Measurements from ENCODE around the gene NSMCE1. TPM values are rescaled to one million over a fixed set of nuclear protein-coding genes. Genes with fewer than 3 reads are reported as not detected.
"Not testable (repeated sequence)": the region's sequence is repeated elsewhere in the genome, so short reads cannot be mapped to it uniquely, and the experiment has no call there.

The NSMCE1 gene
- total and polyA plus RNA-seq, 5 donors: 27.3 to 40.1 (median 29.9) TPM

DNA sequence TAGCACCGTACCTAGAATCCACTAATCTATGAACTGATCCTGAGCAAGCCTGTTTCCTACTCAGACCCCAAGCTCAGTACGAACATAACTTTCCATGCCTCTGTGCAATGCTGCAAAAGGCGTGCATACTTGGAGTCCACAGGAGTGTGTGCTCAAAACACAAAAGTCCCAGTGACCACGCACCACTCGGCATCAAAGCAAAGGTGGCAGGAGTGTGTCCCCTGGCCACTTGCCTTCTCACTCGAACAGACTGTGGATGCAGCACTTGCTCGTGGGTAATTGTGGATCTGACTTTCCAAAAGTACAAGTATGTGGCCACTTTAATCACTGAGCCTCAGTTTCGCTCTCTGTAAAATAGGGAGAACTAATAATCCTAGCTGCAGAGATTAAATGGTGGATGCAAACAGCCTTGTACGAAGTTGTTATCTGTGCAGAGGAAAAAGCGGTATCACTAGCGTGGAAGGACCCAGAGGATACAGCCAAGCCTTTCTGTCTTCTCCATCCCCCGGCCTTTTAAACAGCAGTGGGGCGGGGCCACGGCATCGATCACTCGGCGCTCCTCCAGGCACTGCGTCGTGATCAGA lies 65.6 kb downstream of the NSMCE1 start:
- peak; percentile 91 to 93 for ATAC-seq
- Histone ChIP-seq H3K27ac (ENCODE audit: low read length) (peak overlapping the region; percentile 96), H3K4me3 (ENCODE audit: low read length) (peak overlapping the region; percentile 63), H3K27me3 (ENCODE audit: control insufficient read depth, insufficient read depth) (no peaks in the 10 kb centered on the region), H3K4me1 (ENCODE audit: control insufficient read depth, insufficient read depth, low read length) (peaks cover 5% of the 10 kb centered on the region), H3K9me3 (ENCODE audit: control insufficient read depth, low read length) (no peaks in the 10 kb centered on the region)
- WGBS: 24% methylated on average over 19 of the region's 19 CpGs
- peak; percentile 95 to 98 (median 98) for DNase-seq
- intact Hi-C loops (cut with DNase I): no loop called here

DNA sequence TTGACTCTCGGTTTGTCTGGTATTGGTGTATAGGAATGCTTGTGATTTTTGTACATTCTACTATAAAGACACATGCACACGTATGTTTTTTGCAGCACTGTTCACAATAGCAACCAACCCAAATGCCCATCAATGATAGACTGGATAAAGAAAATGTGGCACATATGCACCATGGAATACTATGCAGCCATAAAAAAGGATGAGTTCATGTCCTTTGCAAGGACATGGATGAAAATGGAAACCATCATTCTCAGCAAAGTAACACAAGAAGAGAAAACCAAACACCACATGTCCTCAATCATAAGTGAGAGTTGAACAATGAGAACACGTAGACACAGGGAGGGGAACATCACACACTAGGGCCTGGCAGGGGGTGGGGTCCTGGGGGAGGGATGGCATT lies 67.7 kb downstream of the NSMCE1 start:
- H3K4me1 ChIP-seq (ENCODE audit: control insufficient read depth, insufficient read depth, low read length); intact Hi-C loops (cut with DNase I); H3K9me3 ChIP-seq (ENCODE audit: control insufficient read depth, low read length); ATAC-seq; DNase-seq; H3K4me3 ChIP-seq (ENCODE audit: low read length); H3K27me3 ChIP-seq (ENCODE audit: control insufficient read depth, insufficient read depth); H3K27ac ChIP-seq (ENCODE audit: low read length): not testable (repeated sequence)
- WGBS: 95% methylated on average over 3 of the region's 3 CpGs

- ATAC-seq: no peak
- DNase-seq: no peak
- no peaks in the 10 kb centered on the region for H3K27me3 ChIP-seq (ENCODE audit: control insufficient read depth, insufficient read depth)
- no peaks in the 10 kb centered on the region for H3K9me3 ChIP-seq (ENCODE audit: control insufficient read depth, low read length)
- H3K4me1 ChIP-seq (ENCODE audit: control insufficient read depth, insufficient read depth, low read length): peaks cover 4% of the 10 kb centered on the region
- no peak overlapping the region for H3K27ac ChIP-seq (ENCODE audit: low read length)
- intact Hi-C loops (cut with DNase I): no loop called here
- WGBS: 40% methylated on average over 1 of the region's 1 CpG
- H3K4me3 ChIP-seq (ENCODE audit: low read length): no peak overlapping the region
Measured at GRCh38 chr16:27199736-27200135, 68.8 kb downstream of the NSMCE1 start.

- H3K27ac ChIP-seq (ENCODE audit: low read length): no peak overlapping the region
- 87% methylated on average over 3 of the region's 3 CpGs for WGBS
- DNase-seq (no peak), ATAC-seq (no peak)
- H3K9me3 ChIP-seq (ENCODE audit: control insufficient read depth, low read length): no peaks in the 10 kb centered on the region
- intact Hi-C loops (cut with DNase I): no loop called here
- H3K4me1 ChIP-seq (ENCODE audit: control insufficient read depth, insufficient read depth, low read length): no peaks in the 10 kb centered on the region
- H3K27me3 ChIP-seq (ENCODE audit: control insufficient read depth, insufficient read depth): no peaks in the 10 kb centered on the region
- no peak overlapping the region for H3K4me3 ChIP-seq (ENCODE audit: low read length)
Measured at GRCh38 chr16:27199235-27199586, 69.4 kb downstream of the NSMCE1 start.

DNA sequence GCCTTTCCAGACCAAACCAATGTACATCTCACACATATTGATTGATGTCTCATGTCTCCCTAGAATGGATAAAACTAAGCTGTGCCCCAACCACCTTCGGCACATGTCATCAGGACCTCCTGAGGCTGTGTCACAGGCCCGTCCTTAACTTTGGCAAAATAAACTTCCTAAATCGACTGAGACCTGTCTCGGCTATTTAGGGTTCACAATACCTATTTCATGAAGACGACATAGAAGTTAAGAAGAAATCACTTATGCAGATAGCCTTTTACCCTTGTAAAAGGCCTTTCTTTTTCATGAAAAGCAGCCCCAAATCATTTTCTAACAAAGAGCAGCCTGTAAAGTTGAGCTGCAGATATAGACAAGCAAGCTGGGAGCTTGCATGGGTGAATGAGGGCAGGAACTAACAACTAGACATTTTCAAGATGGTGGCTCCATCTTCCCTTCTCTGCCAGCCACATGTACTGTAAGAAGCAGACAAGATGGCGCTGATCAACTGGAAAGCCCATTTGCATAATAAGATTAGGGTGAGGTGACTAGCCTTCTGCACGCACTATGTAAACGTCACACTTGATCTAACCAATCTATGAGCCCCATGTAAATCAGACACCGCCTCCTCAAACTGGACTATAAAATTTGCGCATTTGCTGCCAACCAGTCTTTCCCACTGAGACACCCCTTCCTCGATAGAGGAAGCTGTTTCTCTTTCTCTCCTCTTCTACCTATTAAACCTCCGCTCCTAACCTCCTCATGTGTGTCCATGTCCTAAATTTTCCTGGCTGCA lies 69.9 kb downstream of the NSMCE1 start:
- DNase-seq: no peak
- no peaks in the 10 kb centered on the region for H3K9me3 ChIP-seq (ENCODE audit: control insufficient read depth, low read length)
- WGBS: 83% methylated on average over 12 of the region's 12 CpGs
- H3K4me1 ChIP-seq (ENCODE audit: control insufficient read depth, insufficient read depth, low read length): no peaks in the 10 kb centered on the region
- H3K27me3 ChIP-seq (ENCODE audit: control insufficient read depth, insufficient read depth): no peaks in the 10 kb centered on the region
- intact Hi-C loops (cut with DNase I): no loop called here
- no peak for ATAC-seq
- no peak overlapping the region for H3K4me3 ChIP-seq (ENCODE audit: low read length)
- H3K27ac ChIP-seq (ENCODE audit: low read length): no peak overlapping the region

DNA sequence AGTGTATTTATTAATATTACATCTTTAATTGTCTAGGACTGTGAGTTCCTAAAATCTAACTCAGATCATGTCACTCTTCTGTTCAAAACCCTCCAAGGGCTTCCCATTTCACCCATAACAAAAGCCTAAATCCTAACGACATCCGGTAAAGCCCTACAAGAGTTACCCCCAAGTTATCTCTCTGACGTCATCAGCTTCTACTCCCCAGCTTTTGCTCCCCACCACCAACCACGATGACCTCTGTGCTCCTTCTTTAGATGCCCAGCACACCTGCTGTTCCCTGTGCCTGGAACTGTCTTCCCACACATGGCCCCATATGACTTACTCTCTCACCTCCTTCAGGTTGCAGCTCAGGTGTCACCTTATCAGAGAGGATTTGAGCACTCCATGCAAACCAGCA lies 71.6 kb downstream of the NSMCE1 start:
- Histone ChIP-seq H3K4me1 (ENCODE audit: control insufficient read depth, insufficient read depth, low read length) (no peaks in the 10 kb centered on the region), H3K27ac (ENCODE audit: low read length) (no peak overlapping the region), H3K4me3 (ENCODE audit: low read length) (no peak overlapping the region), H3K9me3 (ENCODE audit: control insufficient read depth, low read length) (no peaks in the 10 kb centered on the region), H3K27me3 (ENCODE audit: control insufficient read depth, insufficient read depth) (no peaks in the 10 kb centered on the region)
- intact Hi-C loops (cut with DNase I): no loop called here
- DNase-seq (no peak), ATAC-seq (no peak)
- WGBS: 68% methylated on average over 4 of the region's 4 CpGs

DNA sequence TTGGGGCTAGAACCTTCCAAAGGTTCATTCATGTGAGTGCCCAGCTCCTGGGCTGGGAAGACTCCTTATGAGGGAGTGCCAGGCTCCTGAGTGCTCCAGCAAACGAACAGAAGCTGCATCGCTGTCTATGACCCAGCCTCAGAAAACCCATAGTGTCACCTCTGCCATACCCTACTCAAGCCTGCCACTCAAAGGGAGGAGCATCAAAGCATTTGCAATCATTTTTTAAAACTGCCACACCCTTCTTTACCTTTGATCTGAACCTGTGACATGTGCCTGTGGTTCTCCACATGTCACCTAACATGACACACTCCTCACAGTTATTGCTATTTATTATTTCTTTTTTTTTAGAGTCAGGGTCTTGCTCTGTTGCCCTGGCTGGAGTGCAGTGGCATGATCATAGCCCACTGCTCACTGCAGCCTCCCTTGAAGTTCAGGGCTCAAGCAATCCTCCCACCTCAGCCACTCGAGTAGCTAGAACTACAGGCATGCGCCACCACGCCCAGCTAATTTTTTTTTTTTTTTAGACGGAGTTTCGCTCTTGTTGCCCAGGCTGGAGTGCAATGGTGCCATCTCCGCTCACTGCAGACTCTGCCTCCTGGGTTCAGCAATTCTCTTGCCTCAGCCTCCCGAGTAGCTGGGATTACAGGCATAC lies 72.5 kb downstream of the NSMCE1 start:
- intact Hi-C loops (cut with DNase I): no loop called here
- H3K4me3 ChIP-seq (ENCODE audit: low read length): no peak overlapping the region
- no peak overlapping the region for H3K27ac ChIP-seq (ENCODE audit: low read length)
- no peak for ATAC-seq
- H3K27me3 ChIP-seq (ENCODE audit: control insufficient read depth, insufficient read depth): no peaks in the 10 kb centered on the region
- H3K4me1 ChIP-seq (ENCODE audit: control insufficient read depth, insufficient read depth, low read length): no peaks in the 10 kb centered on the region
- no peak for DNase-seq
- 87% methylated on average over 9 of the region's 9 CpGs for WGBS
- no peaks in the 10 kb centered on the region for H3K9me3 ChIP-seq (ENCODE audit: control insufficient read depth, low read length)

- Histone ChIP-seq H3K27me3 (ENCODE audit: control insufficient read depth, insufficient read depth) (no peaks in the 10 kb centered on the region), H3K4me3 (ENCODE audit: low read length) (no peak overlapping the region), H3K9me3 (ENCODE audit: control insufficient read depth, low read length) (no peaks in the 10 kb centered on the region), H3K4me1 (ENCODE audit: control insufficient read depth, insufficient read depth, low read length) (no peaks in the 10 kb centered on the region), H3K27ac (ENCODE audit: low read length) (no peak overlapping the region)
- intact Hi-C loops (cut with DNase I): no loop called here
- DNase-seq (no peak), ATAC-seq (no peak)
- WGBS: 78% methylated on average over 6 of the region's 6 CpGs
Measured at GRCh38 chr16:27195076-27195741, 73.4 kb downstream of the NSMCE1 start.

DNA sequence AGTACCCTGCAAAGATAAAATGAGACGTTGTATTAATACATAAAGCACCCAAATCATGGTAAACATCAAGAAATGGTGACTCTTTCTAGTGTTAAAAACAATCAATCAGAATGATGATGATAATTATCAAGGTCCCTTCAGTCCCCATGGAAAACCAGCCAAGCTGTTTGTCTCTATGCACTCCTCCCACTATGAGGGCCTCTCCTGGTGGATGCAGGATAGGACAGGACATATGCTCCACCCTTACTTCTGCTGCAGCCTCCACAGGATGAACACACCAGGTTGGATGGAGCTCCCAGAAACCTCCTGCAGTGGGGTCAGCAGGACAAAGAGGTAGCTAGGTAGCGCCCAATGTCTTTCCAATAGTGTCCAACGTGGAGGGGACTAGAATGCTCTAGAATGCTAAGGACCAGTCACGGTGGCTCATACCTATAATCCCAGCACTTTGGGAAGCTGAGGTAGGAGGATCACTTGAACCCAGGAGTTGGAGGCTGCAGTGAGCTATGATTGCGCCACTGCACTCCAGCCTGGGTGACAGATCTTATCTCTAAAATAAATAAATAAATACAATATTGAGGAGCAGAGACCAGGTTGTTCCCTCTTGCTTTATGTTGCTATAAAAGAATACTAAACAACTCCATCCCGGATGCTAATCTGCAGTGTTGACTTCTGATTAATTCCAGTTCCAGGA lies 75.1 kb downstream of the NSMCE1 start:
- 80% methylated on average over 6 of the region's 6 CpGs for WGBS
- intact Hi-C loops (cut with DNase I): no loop called here
- DNase-seq (no peak), ATAC-seq (no peak)
- Histone ChIP-seq H3K27ac (ENCODE audit: low read length) (no peak overlapping the region), H3K9me3 (ENCODE audit: control insufficient read depth, low read length) (no peaks in the 10 kb centered on the region), H3K4me3 (ENCODE audit: low read length) (no peak overlapping the region), H3K4me1 (ENCODE audit: control insufficient read depth, insufficient read depth, low read length) (no peaks in the 10 kb centered on the region), H3K27me3 (ENCODE audit: control insufficient read depth, insufficient read depth) (no peaks in the 10 kb centered on the region)

DNA sequence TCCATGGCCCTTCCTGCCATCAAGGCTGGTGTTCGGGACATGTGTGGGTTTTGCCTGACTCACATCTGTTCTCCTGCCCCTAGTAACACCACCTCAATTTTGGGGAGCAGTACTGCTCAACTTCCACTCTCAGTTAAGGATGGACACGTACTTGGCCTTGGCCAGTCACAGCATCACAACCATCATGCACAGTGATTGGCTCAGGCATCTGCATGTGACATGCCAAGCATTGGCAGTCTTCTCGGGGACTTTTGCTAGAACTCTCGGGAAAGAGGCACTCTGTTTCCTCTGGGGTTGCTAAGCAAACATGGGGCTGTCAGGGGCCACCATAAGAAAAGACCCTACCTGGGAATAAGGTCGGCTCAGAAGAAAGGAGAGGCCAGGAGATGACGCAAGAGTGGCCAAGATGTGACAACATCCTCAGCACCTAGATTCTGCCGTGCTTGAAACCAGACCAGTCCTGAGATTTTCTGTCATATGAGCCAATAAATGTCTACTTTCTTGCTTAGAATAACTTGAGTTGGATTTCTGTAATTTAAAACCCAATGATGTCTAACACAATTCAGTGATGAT lies 77.1 kb downstream of the NSMCE1 start:
- intact Hi-C loops (cut with DNase I): no loop called here
- Histone ChIP-seq H3K27ac (ENCODE audit: low read length) (no peak overlapping the region), H3K27me3 (ENCODE audit: control insufficient read depth, insufficient read depth) (no peaks in the 10 kb centered on the region), H3K9me3 (ENCODE audit: control insufficient read depth, low read length) (no peaks in the 10 kb centered on the region), H3K4me3 (ENCODE audit: low read length) (no peak overlapping the region), H3K4me1 (ENCODE audit: control insufficient read depth, insufficient read depth, low read length) (no peaks in the 10 kb centered on the region)
- WGBS: 64% methylated on average over 7 of the region's 7 CpGs
- ATAC-seq: no peak
- DNase-seq: no peak

Measured in right cardiac atrium (tissue), 5 donors.